ENCODE data around the gene GJB1. TPM values are rescaled to one million over a fixed set of nuclear protein-coding genes. Genes with fewer than 3 reads are reported as not detected.

Gene GJB1
- total and polyA plus RNA-seq, 2 donors (not counting 1 experiment from before 2014, with no cell fraction given): not detected

- Mint-ChIP-seq H3K4me3 (no peak overlapping the region), H3K27ac (no peak overlapping the region), H3K9me3 (ENCODE audit: insufficient read depth) (no peaks in the 10 kb centered on the region), H3K27me3 (no peaks in the 10 kb centered on the region), H3K4me1 (no peaks in the 10 kb centered on the region)
- POLR2A ChIA-PET: no interaction called here
- no peak overlapping the region for H3K9ac ChIP-seq (ENCODE audit: low read length)
- no peak overlapping the region for H2AFZ ChIP-seq (ENCODE audit: insufficient read depth, low read depth, low read length, poor library complexity, severe bottlenecking)
- WGBS (ENCODE audit: insufficient coverage): no CpG with 5 or more reads among the region's 2 CpGs
- no peak overlapping the region for H3K4me2 ChIP-seq (replicated peaks; ENCODE audit: low read depth, low read length, poor library complexity, severe bottlenecking)
- no peaks in the 10 kb centered on the region for H3K36me3 ChIP-seq (replicated peaks in 1 of 2; ENCODE audit: control extremely low read depth in 1 of 2, control insufficient read depth in 1 of 2, extremely low read depth in 1 of 2, insufficient read depth in 2 of 2, low read length in 1 of 2)
- ATAC-seq (ENCODE audit: low read depth) (no peak), DNase-seq (no peak)
- H3K9me3 ChIP-seq (ENCODE audit: control extremely low read depth in 1 of 3, control insufficient read depth in 2 of 3, insufficient read depth in 1 of 3, low read length in 2 of 3): no peaks in the 10 kb centered on the region
- no peak for TF ChIP-seq EZH2 (IDR thresholded peaks at IDR 0.05; ENCODE audit: borderline replicate concordance, insufficient read depth, low read depth, low read length, poor library complexity, severe bottlenecking)
- no peak for TF ChIP-seq CTCF (IDR thresholded peaks at IDR 0.05)
- H3K27ac ChIP-seq (ENCODE audit: low read length in 2 of 2): no peak overlapping the region
- H3K79me2 ChIP-seq (ENCODE audit: control insufficient read depth, insufficient read depth, low read length): no peaks in the 10 kb centered on the region
- intact Hi-C loops (cut with micrococcal nuclease): no loop called here
- H3K4me3 ChIP-seq (ENCODE audit: control extremely low read depth in 1 of 5, extremely low read depth in 1 of 5, insufficient read depth in 1 of 5, low read depth in 2 of 5, low read length in 4 of 5): no peak overlapping the region
- no peaks in the 10 kb centered on the region for H4K20me1 ChIP-seq (ENCODE audit: control insufficient read depth, insufficient read depth, low read length, poor library complexity, severe bottlenecking)
- H3K27me3 ChIP-seq (replicated peaks in 1 of 4; ENCODE audit: control extremely low read depth in 1 of 4, control insufficient read depth in 3 of 4, insufficient read depth in 4 of 4, low read length in 3 of 4): no peaks in the 10 kb centered on the region
- H3K4me1 ChIP-seq (ENCODE audit: control insufficient read depth in 2 of 2, insufficient read depth in 2 of 2, low read length in 2 of 2): no peaks in the 10 kb centered on the region
- CTCF ChIA-PET: no interaction called here
Observed at GRCh38 chrX:71225009-71225408, 2.0 kb downstream of the GJB1 start.

- Histone ChIP-seq H3K4me1 (ENCODE audit: control insufficient read depth in 2 of 2, insufficient read depth in 2 of 2, low read length in 2 of 2) (no peaks in the 10 kb centered on the region), H3K4me3 (ENCODE audit: control extremely low read depth in 1 of 5, extremely low read depth in 1 of 5, insufficient read depth in 1 of 5, low read depth in 2 of 5, low read length in 4 of 5) (no peak overlapping the region), H3K36me3 (replicated peaks in 1 of 2; ENCODE audit: control extremely low read depth in 1 of 2, control insufficient read depth in 1 of 2, extremely low read depth in 1 of 2, insufficient read depth in 2 of 2, low read length in 1 of 2) (no peaks in the 10 kb centered on the region), H3K4me2 (replicated peaks; ENCODE audit: low read depth, low read length, poor library complexity, severe bottlenecking) (no peak overlapping the region), H2AFZ (ENCODE audit: insufficient read depth, low read depth, low read length, poor library complexity, severe bottlenecking) (no peak overlapping the region), H3K27me3 (replicated peaks in 1 of 4; ENCODE audit: control extremely low read depth in 1 of 4, control insufficient read depth in 3 of 4, insufficient read depth in 4 of 4, low read length in 3 of 4) (no peaks in the 10 kb centered on the region), H3K27ac (ENCODE audit: low read length in 2 of 2) (no peak overlapping the region), H4K20me1 (ENCODE audit: control insufficient read depth, insufficient read depth, low read length, poor library complexity, severe bottlenecking) (no peaks in the 10 kb centered on the region), H3K79me2 (ENCODE audit: control insufficient read depth, insufficient read depth, low read length) (no peaks in the 10 kb centered on the region), H3K9me3 (ENCODE audit: control extremely low read depth in 1 of 3, control insufficient read depth in 2 of 3, insufficient read depth in 1 of 3, low read length in 2 of 3) (no peaks in the 10 kb centered on the region), H3K9ac (ENCODE audit: low read length) (no peak overlapping the region)
- ATAC-seq (ENCODE audit: low read depth): no peak
- ChIA-PET CTCF (no interaction called here), POLR2A (no interaction called here)
- Mint-ChIP-seq H3K9me3 (ENCODE audit: insufficient read depth) (no peaks in the 10 kb centered on the region), H3K27ac (no peak overlapping the region), H3K4me3 (no peak overlapping the region), H3K4me1 (no peaks in the 10 kb centered on the region), H3K27me3 (no peaks in the 10 kb centered on the region)
- intact Hi-C loops (cut with micrococcal nuclease): no loop called here
- DNase-seq: no peak
- WGBS (ENCODE audit: insufficient coverage): 82% methylated on average over 3 of the region's 5 CpGs
- TF ChIP-seq EZH2 (IDR thresholded peaks at IDR 0.05; ENCODE audit: borderline replicate concordance, insufficient read depth, low read depth, low read length, poor library complexity, severe bottlenecking) (no peak), CTCF (IDR thresholded peaks at IDR 0.05) (no peak)
Observed at GRCh38 chrX:71225676-71226075, 2.7 kb downstream of the GJB1 start.
